Activated CD4-positive, alpha-beta T cell treated with anti-CD3 and anti-CD28 coated beads, Interleukin-2, Interleukin-4, amounts not matched to agents 100 ng/mL and 50 ng/mL, durations not matched to agents 16 hours and 8 hours (primary cell): ENCODE data around the gene KIF21B.

Source experiments
- DNase-seq: peaks from one replicate; pipeline ENCODE4 v3.0.0-alpha.2; 2020; ENCODE audit warnings: low spot score

Gene KIF21B

GRCh38 chr1:200992382-200993048 lies 31.0 kb downstream of the KIF21B start:
- no peak for DNase-seq

GRCh38 chr1:200991097-200991614 lies 32.4 kb downstream of the KIF21B start:
- no peak for DNase-seq

- no peak for DNase-seq
Observed at GRCh38 chr1:200990114-200990513, 33.4 kb downstream of the KIF21B start.

DNA sequence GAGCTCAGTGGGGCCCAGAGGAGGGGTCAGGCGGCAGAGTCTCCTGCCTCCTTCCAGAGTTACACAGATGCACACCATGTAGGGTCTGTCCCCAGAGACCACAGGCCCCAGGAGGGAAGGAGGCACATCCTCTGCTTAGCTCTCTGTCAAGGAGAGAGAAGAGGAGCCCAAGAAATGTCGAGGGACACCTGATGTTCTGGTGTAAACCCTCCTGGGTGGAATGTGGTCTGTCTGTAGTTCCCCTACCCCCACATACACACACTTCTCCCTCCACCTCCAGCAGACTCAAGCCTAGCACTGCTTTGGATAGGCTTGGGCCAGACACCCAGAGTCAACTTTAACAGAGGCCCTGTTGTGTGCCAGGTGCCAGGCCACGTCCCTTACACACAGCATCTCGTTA lies 34.2 kb downstream of the KIF21B start:
- DNase-seq: no peak

GRCh38 chr1:200988693-200989092 lies 34.8 kb downstream of the KIF21B start:
- no peak for DNase-seq

DNA sequence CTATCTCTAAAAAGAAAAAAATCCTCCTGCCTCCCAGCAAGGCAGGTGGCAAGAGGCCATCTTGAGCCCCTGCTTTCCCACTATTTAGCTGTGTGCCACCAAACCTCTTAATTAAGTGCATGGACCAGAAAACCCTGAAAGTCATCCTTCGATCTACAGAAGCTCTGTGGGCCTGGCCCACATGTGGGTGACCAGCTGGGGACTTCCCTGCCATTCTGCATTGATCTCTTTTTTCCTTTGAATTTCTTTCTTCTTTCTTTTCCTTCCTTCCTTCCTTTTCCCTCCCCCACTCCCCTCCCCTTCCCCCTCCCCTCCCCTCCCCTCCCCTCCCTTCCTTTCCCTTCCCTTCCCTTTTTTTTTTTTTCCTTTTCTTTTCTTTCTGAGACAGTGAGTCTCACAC lies 38.0 kb downstream of the KIF21B start:
- DNase-seq: no peak

DNA sequence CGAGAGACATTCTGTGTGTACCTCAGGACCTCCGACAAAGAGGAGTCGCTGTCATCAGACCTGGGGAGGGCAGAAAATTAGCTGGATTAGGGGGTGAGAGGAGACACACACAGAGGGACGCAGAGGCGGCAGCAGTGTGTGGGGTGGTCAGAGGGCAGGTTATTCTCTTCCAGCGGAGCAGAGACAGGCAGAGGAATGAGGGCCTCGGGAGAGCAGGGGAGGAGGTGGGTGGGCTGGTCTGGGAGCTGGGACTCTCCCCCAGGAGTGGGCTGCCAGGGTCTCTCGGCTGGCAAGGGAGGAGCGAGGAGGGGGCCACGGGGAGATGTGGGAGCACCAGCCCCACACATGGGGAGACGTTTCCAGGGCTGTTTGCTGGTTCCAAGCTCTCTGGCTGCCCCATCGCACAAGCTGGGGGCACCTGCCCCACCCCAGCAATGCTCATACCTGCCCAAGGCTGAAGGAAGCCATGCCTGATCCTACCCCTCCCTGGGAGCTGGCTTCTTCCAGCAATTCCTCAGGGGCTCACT lies 40.4 kb downstream of the KIF21B start:
- DNase-seq: no peak

DNA sequence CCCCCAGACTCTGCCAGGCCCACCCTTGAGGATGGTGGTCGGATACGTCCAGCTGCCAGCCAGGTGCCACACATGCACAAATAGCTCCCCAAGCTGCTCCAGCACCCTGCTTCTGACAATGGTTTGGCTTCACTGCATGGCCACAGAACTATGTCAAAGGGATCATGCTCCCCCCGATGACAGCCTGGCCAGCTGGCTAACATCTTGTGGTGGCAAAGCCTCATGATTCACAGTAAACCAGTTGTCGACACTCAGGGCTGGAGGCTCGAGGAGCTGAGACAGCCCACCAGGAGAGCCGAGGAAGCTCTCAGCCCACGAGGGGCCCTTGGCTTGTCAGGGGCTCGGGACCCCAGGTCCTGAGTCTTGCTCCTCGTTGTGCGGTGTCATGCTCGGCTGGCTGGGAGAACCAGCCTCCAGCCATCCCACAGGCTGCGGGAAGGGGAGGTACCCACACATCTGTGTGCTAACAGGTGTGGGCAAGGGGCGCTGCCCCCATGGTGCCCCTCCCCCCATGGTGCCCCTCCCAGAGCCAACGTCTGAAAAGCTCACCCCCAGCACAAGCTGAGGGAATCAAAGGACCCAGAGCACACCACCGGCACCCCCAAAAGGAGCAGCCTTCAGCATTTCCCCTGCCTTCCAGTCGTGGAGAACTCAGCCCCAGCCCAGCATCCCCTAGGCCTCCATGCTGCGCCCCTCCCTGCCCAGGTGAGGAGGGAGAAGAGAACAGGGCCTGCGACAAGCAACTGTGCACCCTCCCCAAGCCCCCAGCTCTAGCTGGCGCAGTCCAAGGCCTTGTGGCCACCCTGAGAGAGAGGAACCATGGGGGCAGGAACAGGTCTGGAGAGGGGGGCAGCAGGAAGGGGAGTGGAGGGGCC lies 41.2 kb downstream of the KIF21B start:
- no peak for DNase-seq

- DNase-seq: no peak
Observed at GRCh38 chr1:200981278-200981677, 42.2 kb downstream of the KIF21B start.

DNA sequence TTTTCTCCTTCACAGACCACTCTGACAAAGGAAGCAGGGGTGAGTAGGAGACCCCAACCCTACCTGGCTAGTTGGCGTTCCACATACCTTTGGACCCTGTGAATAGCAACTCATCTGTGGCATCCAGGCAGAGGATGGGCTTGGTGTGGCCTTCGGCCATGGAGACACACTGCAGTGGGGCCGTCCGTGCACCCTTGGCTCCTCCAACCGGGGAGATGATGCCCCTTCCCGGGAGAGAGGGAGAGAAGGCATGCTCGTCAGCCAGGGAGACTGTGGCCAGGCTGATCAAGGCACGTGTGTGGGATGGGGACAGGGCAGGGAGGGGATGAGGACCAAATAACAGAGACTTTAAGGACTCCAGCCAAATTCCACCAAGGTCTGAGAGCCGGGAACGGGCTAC lies 42.6 kb downstream of the KIF21B start:
- no peak for DNase-seq

DNA sequence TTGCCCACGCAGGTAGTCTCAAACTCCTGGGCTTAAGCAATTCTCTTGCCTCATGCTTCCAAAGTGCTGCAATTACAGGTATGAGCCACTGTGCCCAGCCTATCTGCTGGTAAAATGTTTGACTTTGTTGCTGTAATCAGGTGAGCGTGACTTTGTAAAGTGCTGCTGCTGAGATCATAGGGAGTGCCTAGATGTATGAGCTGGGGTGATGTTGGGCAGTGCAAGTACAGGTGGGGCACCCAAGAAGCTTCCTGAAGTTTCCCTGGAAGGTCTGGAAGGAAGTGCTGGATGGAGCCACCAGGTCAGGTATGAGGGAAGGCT lies 43.1 kb downstream of the KIF21B start:
- DNase-seq: no peak

GRCh38 chr1:200979574-200980451 lies 43.7 kb downstream of the KIF21B start:
- DNase-seq: peak; percentile 68

DNA sequence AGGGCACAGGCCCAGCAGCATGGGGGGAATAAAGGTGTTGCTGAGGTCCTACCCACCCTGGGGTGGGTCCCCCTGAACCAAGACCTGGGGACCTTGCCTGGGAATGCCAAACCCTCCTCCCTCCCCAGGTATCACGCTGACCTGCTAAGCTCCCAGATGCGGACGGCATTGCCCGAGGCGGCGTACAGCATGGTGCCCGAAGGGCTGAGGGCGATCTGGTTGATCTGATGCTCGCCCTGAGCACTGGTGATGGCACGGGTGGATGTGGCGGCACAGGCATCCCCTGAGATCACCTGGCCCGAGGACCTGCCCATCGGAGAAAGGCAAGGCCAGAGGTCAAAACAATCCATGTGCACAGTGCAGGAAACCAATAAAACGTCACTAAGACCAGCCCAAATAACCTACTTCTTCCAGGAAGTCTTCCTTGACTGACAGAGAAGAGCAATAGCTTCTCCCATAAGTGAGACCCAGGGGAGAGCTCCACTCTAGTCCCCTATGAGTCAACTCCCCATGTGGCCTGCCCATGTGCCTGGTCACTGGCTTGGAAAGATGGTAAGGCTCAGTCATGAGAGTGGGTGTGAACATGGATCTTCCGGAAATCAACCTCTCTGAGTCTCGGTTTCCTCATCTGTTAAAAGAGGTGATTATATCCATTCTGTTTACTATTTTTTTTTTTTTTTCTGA lies 46.3 kb downstream of the KIF21B start:
- no peak for DNase-seq

DNA sequence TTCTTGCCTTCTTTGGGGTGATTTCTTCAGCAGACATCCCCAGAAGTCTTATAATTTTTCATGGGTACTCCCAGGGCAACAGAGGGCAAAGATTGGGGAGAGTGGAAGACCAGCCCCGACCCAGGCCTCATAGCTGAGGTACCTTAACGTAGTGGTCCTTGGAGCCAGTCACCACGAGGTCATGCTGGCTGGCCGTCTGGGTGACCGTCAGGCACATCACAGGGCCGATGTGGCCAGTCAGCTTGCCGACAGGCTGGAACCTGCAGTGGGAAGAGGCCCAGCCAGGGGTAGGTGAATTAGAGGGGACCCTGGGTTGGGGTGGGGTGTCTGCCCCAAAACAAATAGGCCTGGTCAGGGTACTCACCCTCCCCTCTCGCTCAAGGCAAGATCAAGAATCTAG lies 46.9 kb downstream of the KIF21B start:
- no peak for DNase-seq

DNA sequence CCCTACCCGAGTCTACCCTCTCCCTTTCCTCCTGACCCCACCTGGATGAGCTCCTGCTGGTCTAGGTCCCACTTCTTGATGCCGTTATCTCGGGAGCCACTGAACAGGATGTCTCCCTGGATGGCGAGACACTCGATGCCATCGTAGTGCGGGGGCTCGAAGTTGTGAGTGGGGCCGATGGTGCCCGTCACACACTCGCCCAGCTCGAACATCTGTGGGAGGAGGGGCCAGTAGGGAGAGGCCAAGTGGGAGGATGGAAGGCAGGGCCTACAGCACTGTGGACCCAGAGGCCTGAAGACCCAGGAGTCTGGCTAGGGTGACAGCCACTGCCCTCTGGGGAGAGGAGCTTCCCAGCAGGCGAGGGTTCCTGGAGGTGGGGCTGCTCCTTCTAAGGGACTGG lies 48.1 kb downstream of the KIF21B start:
- no peak for DNase-seq

- DNase-seq: no peak
Observed at GRCh38 chr1:200974711-200975110, 48.8 kb downstream of the KIF21B start.

DNA sequence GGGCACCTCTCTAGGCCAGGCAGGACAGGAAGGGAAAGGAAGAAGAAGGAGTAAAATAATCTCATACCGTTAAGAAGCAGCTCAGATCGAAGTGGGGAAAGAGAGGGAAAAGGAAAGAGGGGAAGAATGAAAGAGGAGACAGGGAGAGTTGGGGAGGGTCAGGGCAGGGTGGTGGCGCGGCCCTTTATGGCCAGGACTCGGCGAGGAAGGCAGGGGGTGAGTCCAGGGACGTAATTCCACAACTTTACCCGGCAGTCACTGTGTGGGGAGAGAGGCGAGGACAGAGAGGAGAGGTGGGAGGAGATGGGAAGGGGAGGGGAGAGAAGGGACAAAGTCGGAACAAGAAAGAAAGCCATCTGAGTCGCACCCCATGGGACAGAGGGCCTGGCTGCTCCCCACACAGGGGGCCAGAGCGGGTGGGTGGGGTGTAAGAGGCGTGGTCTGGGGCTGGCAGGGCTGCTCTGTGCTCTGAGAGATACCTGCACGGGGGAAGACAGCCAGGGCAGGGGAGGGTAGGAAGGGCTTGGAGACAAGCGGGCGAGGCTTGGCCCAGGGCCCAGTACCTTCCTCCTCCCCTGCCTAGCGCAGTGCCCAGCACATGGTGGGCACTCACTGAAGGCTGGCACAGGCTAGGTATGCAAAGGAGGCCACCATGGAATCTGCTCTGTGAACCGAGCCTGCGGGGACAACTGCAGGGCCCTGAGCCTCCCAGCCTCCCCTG lies 49.4 kb downstream of the KIF21B start:
- no peak for DNase-seq

DNA sequence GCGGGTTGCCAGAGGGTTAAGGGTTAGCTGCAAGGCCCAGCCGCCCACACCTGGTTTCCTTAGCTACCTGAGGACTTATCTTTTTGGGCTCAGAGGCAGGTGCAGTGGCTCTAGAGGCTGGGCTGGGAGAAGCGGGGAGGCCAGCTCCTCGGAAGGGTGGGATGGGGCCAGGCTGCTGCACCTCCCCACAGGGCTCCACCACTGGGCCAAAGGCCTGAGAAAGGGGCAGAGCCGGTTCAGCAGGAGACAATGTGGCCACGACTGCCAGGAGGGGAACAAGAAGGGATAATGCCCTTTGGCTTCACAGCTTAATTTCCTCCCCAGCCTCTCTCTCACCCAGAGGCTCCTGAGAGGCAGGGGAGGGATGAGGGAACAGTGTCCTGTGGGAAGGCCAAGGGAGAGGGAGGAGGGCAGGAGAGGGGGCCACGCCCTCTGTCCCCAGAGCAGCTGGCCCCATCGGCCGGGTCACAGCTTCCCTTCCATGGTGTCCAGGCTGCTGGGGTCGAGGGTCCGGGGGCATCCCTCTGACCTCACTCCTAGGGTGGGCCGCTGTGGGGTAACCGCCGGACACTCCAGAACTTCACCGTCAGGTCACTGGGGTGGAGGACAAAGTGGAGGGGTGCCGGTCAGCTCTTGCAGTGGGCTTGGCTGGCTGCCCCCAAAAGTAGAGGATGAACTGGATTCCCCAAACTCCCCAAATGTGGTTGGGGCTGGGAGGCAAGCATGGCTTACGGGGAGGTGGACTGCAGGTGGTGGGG lies 50.4 kb downstream of the KIF21B start:
- DNase-seq: no peak

- peak; percentile 39 for DNase-seq
Observed at GRCh38 chr1:200971955-200972711, 51.4 kb downstream of the KIF21B start.
